Ascending aorta (tissue), 2 donors: Measurements from ENCODE around the gene ZCWPW1. TPM values are rescaled to one million over a fixed set of nuclear protein-coding genes. Genes with fewer than 3 reads are reported as not detected.

ENCODE experiments used
- DNase-seq, 2 donors: peaks; one replicate each; pipeline ENCODE4 v3.0.0-alpha.2; 2019; ENCODE audit warnings: low spot score in 2 of 2
- H3K27ac ChIP-seq, 2 donors: fragments of 200-600 bp; sonication (generic); one replicate each; pipeline ENCODE4 v1.5.1; 2016 to 2017; ENCODE audit warnings: mild to moderate bottlenecking in 1 of 2
- H3K27me3 ChIP-seq: fragments of 200-600 bp; sonication (generic); one replicate; pipeline ENCODE4 v1.5.1; 2017
- H3K36me3 ChIP-seq, 2 donors: fragments of 200-600 bp; sonication (generic); one replicate each; pipeline ENCODE4 v1.5.1; 2016
- H3K4me1 ChIP-seq, 2 donors: fragments of 200-600 bp; sonication (generic); one replicate each; pipeline ENCODE4 v1.5.1; 2016 to 2017; ENCODE audit warnings: mild to moderate bottlenecking in 1 of 2
- H3K4me3 ChIP-seq, 2 donors: fragments of 200-600 bp; sonication (generic); one replicate each; pipeline ENCODE4 v1.5.1; 2016 to 2017; ENCODE audit warnings: mild to moderate bottlenecking in 1 of 2
- H3K9me3 ChIP-seq, 2 donors: fragments of 200-600 bp; sonication (generic); one replicate each; pipeline ENCODE4 v1.5.1; 2016
- intact Hi-C: fragments of 100-400 bp; cut with DNase I; formaldehyde crosslinking; loops from one replicate; pipeline ENCODE4 v1.15.1; 2023
- total RNA-seq: library from RNA; depleted of rRNA; stranded (reverse); fragments of >200 nt; gene quantifications from one replicate; pipeline ENCODE4 v1.1.0, GENCODE V29; 2016
- TF ChIP-seq, protein P1 (sequence below), 3 experiments: fragments of 200-600 bp in 2 of 3; fragments of 450-650 bp in 1 of 3; sonication (generic) in 2 of 3; IDR thresholded peaks; one replicate each; pipeline ENCODE4 v1.5.1; 2016 to 2019; ENCODE audit warnings: antibody characterized with exemption in 3 of 3, mild to moderate bottlenecking in 1 of 3, moderate library complexity in 1 of 3

Gene ZCWPW1
- total RNA-seq, 1 donor from 2014 or later: not detected

- peaks cover 4 to 14% of the 10 kb centered on the region in 2 donors for H3K4me1 ChIP-seq
- intact Hi-C loops: loop anchor here (5.0 to 10.0 kb wide), 2 partner anchors 302 to 441 kb away; partner anchors contain the start of genes MBLAC1 and TRIP6
- no peak for DNase-seq
- H3K27ac ChIP-seq: no peak overlapping the region
- H3K9me3 ChIP-seq: no peaks in the 10 kb centered on the region
- no peaks in the 10 kb centered on the region for H3K27me3 ChIP-seq
- TF ChIP-seq, protein P1, sequence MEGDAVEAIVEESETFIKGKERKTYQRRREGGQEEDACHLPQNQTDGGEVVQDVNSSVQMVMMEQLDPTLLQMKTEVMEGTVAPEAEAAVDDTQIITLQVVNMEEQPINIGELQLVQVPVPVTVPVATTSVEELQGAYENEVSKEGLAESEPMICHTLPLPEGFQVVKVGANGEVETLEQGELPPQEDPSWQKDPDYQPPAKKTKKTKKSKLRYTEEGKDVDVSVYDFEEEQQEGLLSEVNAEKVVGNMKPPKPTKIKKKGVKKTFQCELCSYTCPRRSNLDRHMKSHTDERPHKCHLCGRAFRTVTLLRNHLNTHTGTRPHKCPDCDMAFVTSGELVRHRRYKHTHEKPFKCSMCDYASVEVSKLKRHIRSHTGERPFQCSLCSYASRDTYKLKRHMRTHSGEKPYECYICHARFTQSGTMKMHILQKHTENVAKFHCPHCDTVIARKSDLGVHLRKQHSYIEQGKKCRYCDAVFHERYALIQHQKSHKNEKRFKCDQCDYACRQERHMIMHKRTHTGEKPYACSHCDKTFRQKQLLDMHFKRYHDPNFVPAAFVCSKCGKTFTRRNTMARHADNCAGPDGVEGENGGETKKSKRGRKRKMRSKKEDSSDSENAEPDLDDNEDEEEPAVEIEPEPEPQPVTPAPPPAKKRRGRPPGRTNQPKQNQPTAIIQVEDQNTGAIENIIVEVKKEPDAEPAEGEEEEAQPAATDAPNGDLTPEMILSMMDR (IDR thresholded peaks at IDR 0.05): no peak
- H3K4me3 ChIP-seq: no peak overlapping the region
- H3K36me3 ChIP-seq: peaks cover 0 to 6% of the 10 kb centered on the region in 2 donors
Observed at GRCh38 chr7:100426516-100426915, 2.0 kb downstream of the ZCWPW1 start.

GRCh38 chr7:100425347-100425746 lies 3.2 kb downstream of the ZCWPW1 start:
- no peak overlapping the region for H3K4me3 ChIP-seq
- intact Hi-C loops: loop anchor here (5.0 to 10.0 kb wide), 2 partner anchors 301 to 442 kb away; partner anchors contain the start of genes MBLAC1 and TRIP6
- no peak overlapping the region for H3K27ac ChIP-seq
- no peaks in the 10 kb centered on the region for H3K27me3 ChIP-seq
- TF ChIP-seq, protein P1 (IDR thresholded peaks at IDR 0.05): no peak
- peaks cover 4% of the 10 kb centered on the region in 2 donors for H3K4me1 ChIP-seq
- peaks cover 0 to 6% of the 10 kb centered on the region in 2 donors for H3K36me3 ChIP-seq
- no peak for DNase-seq
- no peaks in the 10 kb centered on the region for H3K9me3 ChIP-seq

DNA sequence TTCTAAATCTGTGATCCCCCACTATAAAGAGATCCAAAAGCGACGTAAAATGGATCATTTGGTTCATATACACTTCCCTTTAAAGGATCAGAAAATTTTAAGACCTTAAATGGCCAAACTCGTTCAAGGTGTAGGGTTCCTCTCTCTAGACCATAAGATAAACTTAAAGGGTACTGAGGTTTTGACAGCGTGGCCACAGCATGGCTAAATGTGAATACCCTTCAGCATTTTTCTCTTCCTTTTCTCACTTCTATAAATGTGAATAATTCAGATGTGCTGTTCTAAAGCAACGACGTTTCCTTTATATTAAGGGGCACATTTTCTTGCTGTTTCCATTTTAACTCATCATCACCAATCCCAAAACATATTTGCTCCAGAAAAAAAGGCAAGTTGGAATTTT lies 5.2 kb downstream of the ZCWPW1 start:
- TF ChIP-seq, protein P1 (IDR thresholded peaks at IDR 0.05): no peak
- Histone ChIP-seq H3K4me3 (no peak overlapping the region), H3K9me3 (no peaks in the 10 kb centered on the region), H3K36me3 (peaks cover 0 to 6% of the 10 kb centered on the region in 2 donors), H3K27me3 (no peaks in the 10 kb centered on the region), H3K27ac (no peak overlapping the region), H3K4me1 (peaks cover 4% of the 10 kb centered on the region in 2 donors)
- intact Hi-C loops: loop anchor here (10.0 kb wide), 1 partner anchor 299 kb away; the partner anchor contains the start of gene MBLAC1
- no peak for DNase-seq

GRCh38 chr7:100419660-100420226 lies 8.8 kb downstream of the ZCWPW1 start:
- peak in 1 of 2 donors; percentile 19 for DNase-seq
- Histone ChIP-seq H3K9me3 (no peaks in the 10 kb centered on the region), H3K4me1 (no peaks in the 10 kb centered on the region), H3K36me3 (peaks cover 0 to 6% of the 10 kb centered on the region in 2 donors), H3K4me3 (no peak overlapping the region), H3K27ac (no peak overlapping the region), H3K27me3 (no peaks in the 10 kb centered on the region)
- intact Hi-C loops: loop anchor here (10.0 kb wide), 1 partner anchor 295 kb away; the partner anchor contains the start of gene MBLAC1
- TF ChIP-seq, protein P1 (IDR thresholded peaks at IDR 0.05): no peak

DNA sequence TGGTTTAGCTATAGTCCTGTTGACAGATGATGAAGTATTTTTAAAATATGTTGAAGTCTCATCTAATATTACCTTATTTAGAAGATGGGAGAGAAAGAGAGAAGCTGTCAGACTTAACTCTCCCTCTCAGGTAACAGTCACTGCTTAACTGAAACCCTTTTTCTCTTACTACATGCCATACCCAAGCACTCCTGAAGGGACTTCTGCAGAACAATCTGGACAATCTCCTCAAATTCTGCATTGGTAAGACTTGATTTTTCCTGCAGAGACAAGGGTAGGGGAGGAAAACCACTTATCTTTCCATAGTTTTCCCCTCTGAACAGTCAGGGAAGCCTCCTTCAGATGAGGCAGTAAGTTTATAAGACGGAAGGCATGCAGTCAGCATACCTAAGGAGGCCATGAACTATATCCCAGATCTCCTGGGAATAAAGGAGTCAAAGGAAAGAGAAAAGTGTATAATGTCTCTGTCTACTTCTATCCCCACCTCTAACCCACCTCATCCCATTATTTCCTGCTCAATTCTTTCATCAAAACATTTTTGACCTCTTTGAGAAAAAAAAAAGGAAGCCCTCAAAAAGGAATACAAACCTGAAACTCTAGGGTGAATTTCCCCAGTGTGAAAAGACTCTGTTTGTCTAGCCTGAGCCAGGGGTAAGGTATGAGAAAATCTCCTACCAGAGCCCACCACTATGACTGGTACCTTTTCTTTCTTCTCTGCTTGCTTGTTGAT lies 9.4 kb downstream of the ZCWPW1 start:
- DNase-seq: no peak

More for the DNA sequence above, 9.4 kb downstream of the ZCWPW1 start:
- Histone ChIP-seq H3K4me3 (no peak overlapping the region), H3K4me1 (no peaks in the 10 kb centered on the region), H3K9me3 (no peaks in the 10 kb centered on the region), H3K27me3 (no peaks in the 10 kb centered on the region), H3K36me3 (no peaks in the 10 kb centered on the region), H3K27ac (no peak overlapping the region)
- intact Hi-C loops: no loop called here
- TF ChIP-seq, protein P1 (IDR thresholded peaks at IDR 0.05): no peak
